GM21576 (cell line): ENCODE results near the gene MORN2.
"Not testable (repeated sequence)": the region's sequence is repeated elsewhere in the genome, so short reads cannot be mapped to it uniquely, and the experiment has no call there.

Experiments
- ATAC-seq: cut with Tn5 transposase; IDR thresholded peaks from one replicate; pipeline ENCODE4 v1.9.1; 2021; ENCODE audit warnings: mild to moderate bottlenecking, moderate library complexity; ENCODE audit not compliant: unreplicated experiment

MORN2 gene

GRCh38 chr2:38875576-38876367 lies at the start of gene MORN2, which contains the start of gene DHX57:
Gene MORN2 (plus strand): TSS chr2:38875976.
Gene DHX57 (minus strand): TSS chr2:38875934. CDS start chr2:38868405, 7,529 bp downstream.
- peak; percentile 100 for ATAC-seq

GRCh38 chr2:38827539-38828145 lies 48.1 kb upstream of the MORN2 start:
- not testable (repeated sequence) for ATAC-seq

- ATAC-seq, result no peak
Observed at GRCh38 chr2:38828460-38828859, 47.3 kb upstream of the MORN2 start.

GRCh38 chr2:38829971-38830370 lies 45.8 kb upstream of the MORN2 start:
- ATAC-seq, result no peak

GRCh38 chr2:38830526-38831159 lies 45.1 kb upstream of the MORN2 start:
- no peak for ATAC-seq

- ATAC-seq, result no peak
Observed at GRCh38 chr2:38835015-38835601, 40.7 kb upstream of the MORN2 start.

- ATAC-seq, result peak; percentile 95
Observed at GRCh38 chr2:38835990-38836389, 39.8 kb upstream of the MORN2 start.

- ATAC-seq, result peak; percentile 21
Observed at GRCh38 chr2:38836791-38837190, 39.0 kb upstream of the MORN2 start.

GRCh38 chr2:38850045-38850444 lies 25.7 kb upstream of the MORN2 start:
- peak; percentile 92 for ATAC-seq

GRCh38 chr2:38856165-38856564 lies 19.6 kb upstream of the MORN2 start:
- ATAC-seq, result no peak

- no peak for ATAC-seq
Observed at GRCh38 chr2:38862476-38862875, 13.3 kb upstream of the MORN2 start.

- ATAC-seq, result no peak
Observed at GRCh38 chr2:38863061-38863695, 12.6 kb upstream of the MORN2 start.

- no peak for ATAC-seq
Observed at GRCh38 chr2:38866773-38867443, 8.9 kb upstream of the MORN2 start.

GRCh38 chr2:38871432-38871831 lies 4.3 kb upstream of the MORN2 start:
- no peak for ATAC-seq

GRCh38 chr2:38873763-38874162 lies 2.0 kb upstream of the MORN2 start:
- ATAC-seq, result no peak

GRCh38 chr2:38875227-38875575 lies 575 bp upstream of the MORN2 start:
- no peak for ATAC-seq

- no peak for ATAC-seq
Observed at GRCh38 chr2:38876407-38876806, 631 bp downstream of the MORN2 start.

GRCh38 chr2:38886063-38886462 lies 10.3 kb downstream of the MORN2 start:
- ATAC-seq, result no peak

GRCh38 chr2:38887347-38887746 lies 11.6 kb downstream of the MORN2 start:
- ATAC-seq, result no peak

- no peak for ATAC-seq
Observed at GRCh38 chr2:38887902-38888554, 12.3 kb downstream of the MORN2 start.
